Spleen (tissue), 11 donors: ENCODE data around the gene ENOX2. TPM values are rescaled to one million over a fixed set of nuclear protein-coding genes. Genes with fewer than 3 reads are reported as not detected.

Experiments used
- DNase-seq: peaks from one replicate; pipeline ENCODE4 v3.0.0-alpha.2; 2020
- H3K27ac ChIP-seq, 8 donors: fragments of 200-600 bp; sonication (generic) in 7 of 8; 1 replicate in 4 of 8; 2 replicates in 4 of 8; pipeline versions ENCODE4 v1.5.0 to v1.8.0; 2016 to 2021; ENCODE audit warnings: inconsistent platforms in 4 of 8, mild to moderate bottlenecking in 4 of 8, moderate library complexity in 1 of 8
- H3K27me3 ChIP-seq, 7 donors: fragments of 200-600 bp; sonication (generic) in 6 of 7; replicated peaks in 1 of 7; 1 replicate in 4 of 7; 2 replicates in 3 of 7; pipeline versions ENCODE4 v1.5.0 to v1.8.0; 2016 to 2021; ENCODE audit warnings: inconsistent platforms in 3 of 7, mild to moderate bottlenecking in 1 of 7
- H3K36me3 ChIP-seq, 6 donors: fragments of 200-600 bp; sonication (generic) in 5 of 6; 1 replicate in 4 of 6; 2 replicates in 2 of 6; pipeline versions ENCODE4 v1.5.0 to v1.8.0; 2016 to 2021; ENCODE audit warnings: inconsistent platforms in 2 of 6
- H3K4me1 ChIP-seq, 6 donors: fragments of 200-600 bp; sonication (generic) in 5 of 6; 1 replicate in 3 of 6; 2 replicates in 3 of 6; pipeline versions ENCODE4 v1.5.0 to v1.8.0; 2016 to 2021; ENCODE audit warnings: inconsistent platforms in 3 of 6
- H3K4me3 ChIP-seq, 8 donors: fragments of 200-600 bp; sonication (generic) in 7 of 8; 1 replicate in 4 of 8; 2 replicates in 4 of 8; pipeline versions ENCODE4 v1.5.0 to v1.8.0; 2016 to 2021; ENCODE audit warnings: inconsistent platforms in 4 of 8, mild to moderate bottlenecking in 4 of 8, moderate library complexity in 2 of 8
- H3K9me3 ChIP-seq, 8 donors: fragments of 200-600 bp; sonication (generic) in 7 of 8; 1 replicate in 4 of 8; 2 replicates in 4 of 8; pipeline versions ENCODE4 v1.5.0 to v1.8.0; 2016 to 2021; ENCODE audit warnings: inconsistent platforms in 4 of 8
- POLR2A ChIP-seq, 3 donors: fragments of 450-650 bp; IDR thresholded peaks; one replicate each; pipeline ENCODE4 v1.5.1; 2017; ENCODE audit warnings: antibody characterized with exemption in 3 of 3, mild to moderate bottlenecking in 1 of 3
- POLR2AphosphoS5 ChIP-seq, 3 donors: sonication (generic); formaldehyde crosslinking; IDR thresholded peaks; one replicate each; pipeline ENCODE4 v1.5.1; 2017; ENCODE audit warnings: antibody characterized with exemption in 3 of 3
- WGBS, 5 donors: extraction: QIAGEN DNeasy Blood & Tissue Kit in 3 of 5; methylation state at CpG; one replicate each; pipeline versions ENCODE4 v1.1.5 to v1.1.7; 2013 to 2018; 5-methylcytosine and 5-hydroxymethylcytosine counted together
- intact Hi-C: fragments of 100-400 bp; cut with DNase I; formaldehyde crosslinking; loops from one replicate; pipeline ENCODE4 v1.15.0; 2023; ENCODE audit warnings: low total_unique reads
- polyA plus RNA-seq, 3 donors: library from polyadenylated mRNA; stranded (reverse); fragments of 200-250 nt; gene quantifications; one replicate each; pipeline ENCODE4 v1.2.1, GENCODE V29; 2013
- total RNA-seq, 7 donors: library from RNA; depleted of rRNA in 3 of 7; stranded (reverse); fragments of >200 nt in 3 of 7; fragmentation: NEBNext Ultra II Directional in 4 of 7; extraction: Animal tissue kit (Norgen Biotek cat#: 25700) in 4 of 7; gene quantifications; one replicate each; pipeline versions ENCODE4 v1.1.0 to v1.2.1, GENCODE V29; 2016 to 2021
- TF ChIP-seq, protein P1 (sequence below), 11 experiments: fragments of 200-600 bp in 7 of 11; fragments of 450-650 bp in 4 of 11; sonication (generic) in 4 of 11; IDR thresholded peaks in 8 of 11; conservative IDR thresholded peaks in 3 of 11; 1 replicate in 7 of 11; 2 replicates in 4 of 11; pipeline versions ENCODE4 v1.4.0 to v1.8.0; 2016 to 2021; ENCODE audit warnings: antibody characterized with exemption in 11 of 11, inconsistent platforms in 4 of 11, mild to moderate bottlenecking in 1 of 11
- donor health status: healthy with polysubstance abuse.
- donor health status: DM: no; HTN: no; CAD: no; lungs with moderate emphysema.
- donor health status: DM: no; HTN: no; CAD: no.
- donor health status: Bipolar disorder and iron deficiency.
- donor health status: healthy.
- donor health status: DM: no; HTN: no; CAD: no.
- donor health status: DM: yes; HTN: yes; CAD: no.

The ENOX2 gene
- total and polyA plus RNA-seq, 10 donors, result 5.2 to 30.0 (median 17.4) TPM

DNA sequence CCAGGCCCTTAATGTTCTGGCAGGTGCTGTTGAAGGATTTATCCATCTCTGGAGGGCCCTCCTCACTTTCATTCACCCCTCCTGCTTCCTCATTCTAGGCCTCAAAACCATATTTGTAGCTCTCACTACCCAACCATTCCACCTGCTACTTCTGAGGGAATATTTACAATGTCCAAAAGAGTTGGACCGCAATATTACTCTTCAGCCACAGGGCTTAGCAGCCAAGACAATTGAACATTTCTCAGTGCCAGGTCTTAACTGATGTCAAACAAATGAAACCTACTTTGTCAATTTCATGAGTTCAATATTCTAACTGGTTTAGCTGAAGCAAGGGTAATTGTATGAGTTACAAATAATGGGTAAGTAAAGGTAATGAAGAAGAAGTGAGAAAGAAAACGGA lies 113.2 kb downstream of the ENOX2 start:
- TF ChIP-seq, protein P1, sequence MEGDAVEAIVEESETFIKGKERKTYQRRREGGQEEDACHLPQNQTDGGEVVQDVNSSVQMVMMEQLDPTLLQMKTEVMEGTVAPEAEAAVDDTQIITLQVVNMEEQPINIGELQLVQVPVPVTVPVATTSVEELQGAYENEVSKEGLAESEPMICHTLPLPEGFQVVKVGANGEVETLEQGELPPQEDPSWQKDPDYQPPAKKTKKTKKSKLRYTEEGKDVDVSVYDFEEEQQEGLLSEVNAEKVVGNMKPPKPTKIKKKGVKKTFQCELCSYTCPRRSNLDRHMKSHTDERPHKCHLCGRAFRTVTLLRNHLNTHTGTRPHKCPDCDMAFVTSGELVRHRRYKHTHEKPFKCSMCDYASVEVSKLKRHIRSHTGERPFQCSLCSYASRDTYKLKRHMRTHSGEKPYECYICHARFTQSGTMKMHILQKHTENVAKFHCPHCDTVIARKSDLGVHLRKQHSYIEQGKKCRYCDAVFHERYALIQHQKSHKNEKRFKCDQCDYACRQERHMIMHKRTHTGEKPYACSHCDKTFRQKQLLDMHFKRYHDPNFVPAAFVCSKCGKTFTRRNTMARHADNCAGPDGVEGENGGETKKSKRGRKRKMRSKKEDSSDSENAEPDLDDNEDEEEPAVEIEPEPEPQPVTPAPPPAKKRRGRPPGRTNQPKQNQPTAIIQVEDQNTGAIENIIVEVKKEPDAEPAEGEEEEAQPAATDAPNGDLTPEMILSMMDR (IDR thresholded peaks at IDR 0.05 in 8 of 11, conservative IDR thresholded peaks at IDR 0.05 in 3 of 11), result no peak
- TF ChIP-seq POLR2AphosphoS5 (IDR thresholded peaks at IDR 0.05) (no peak), POLR2A (IDR thresholded peaks at IDR 0.05) (no peak)
- intact Hi-C loops, result no loop called here
- no peaks in the 10 kb centered on the region for H3K36me3 ChIP-seq
- H3K4me3 ChIP-seq, result no peak overlapping the region
- H3K9me3 ChIP-seq, result no peaks in the 10 kb centered on the region
- no peak for DNase-seq
- no peaks in the 10 kb centered on the region for H3K27me3 ChIP-seq
- no peak overlapping the region for H3K27ac ChIP-seq
- 87 to 100% (median 98%) methylated on average over 2 of the region's 2 CpGs for WGBS, 5 donors
- no peaks in the 10 kb centered on the region for H3K4me1 ChIP-seq

DNA sequence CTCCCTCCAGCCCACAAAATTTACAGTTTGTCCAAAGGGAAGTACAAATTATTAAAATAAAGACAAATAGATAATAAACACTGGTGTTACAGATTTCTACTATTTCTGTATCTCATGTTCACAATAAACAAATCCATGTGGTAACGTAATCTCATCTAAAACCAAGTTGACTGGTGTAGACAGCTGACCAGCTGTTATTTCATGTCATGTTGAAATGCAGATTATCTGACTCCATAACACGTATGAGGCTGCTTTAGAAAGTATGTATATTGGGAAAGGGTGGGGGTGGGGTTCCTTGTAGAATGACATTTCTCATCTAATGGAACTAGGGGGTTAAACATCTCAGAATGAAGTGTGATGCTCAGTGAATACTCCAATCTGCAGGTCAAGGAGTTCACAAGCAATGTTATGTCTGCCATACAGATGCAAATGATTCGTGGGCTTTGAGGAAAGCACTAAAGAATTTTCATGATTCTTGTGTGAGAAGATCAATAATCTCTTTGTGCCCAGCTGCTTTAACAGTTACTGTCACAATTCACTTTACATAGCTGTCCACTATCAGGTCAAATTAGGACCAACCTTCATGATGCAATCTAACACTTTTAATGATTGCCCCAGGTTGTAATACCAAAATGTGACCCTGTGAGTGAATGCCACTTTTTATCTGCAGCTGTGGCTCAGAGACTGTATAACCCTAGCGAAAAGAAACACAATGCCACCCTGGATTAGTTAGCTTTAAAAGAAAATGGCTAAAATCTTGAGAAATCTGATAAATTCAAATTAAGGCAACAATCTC lies 114.0 kb downstream of the ENOX2 start:
- Histone ChIP-seq H3K4me1 (no peaks in the 10 kb centered on the region), H3K9me3 (no peaks in the 10 kb centered on the region), H3K27ac (no peak overlapping the region), H3K4me3 (no peak overlapping the region), H3K36me3 (no peaks in the 10 kb centered on the region), H3K27me3 (no peaks in the 10 kb centered on the region)
- WGBS, 5 donors, result 62 to 95% (median 89%) methylated on average over 4 of the region's 4 CpGs
- no peak for TF ChIP-seq POLR2A (IDR thresholded peaks at IDR 0.05)
- TF ChIP-seq POLR2AphosphoS5 (IDR thresholded peaks at IDR 0.05), result no peak
- TF ChIP-seq, protein P1 (IDR thresholded peaks at IDR 0.05 in 8 of 11, conservative IDR thresholded peaks at IDR 0.05 in 3 of 11), result no peak
- no peak for DNase-seq
- intact Hi-C loops, result no loop called here

DNA sequence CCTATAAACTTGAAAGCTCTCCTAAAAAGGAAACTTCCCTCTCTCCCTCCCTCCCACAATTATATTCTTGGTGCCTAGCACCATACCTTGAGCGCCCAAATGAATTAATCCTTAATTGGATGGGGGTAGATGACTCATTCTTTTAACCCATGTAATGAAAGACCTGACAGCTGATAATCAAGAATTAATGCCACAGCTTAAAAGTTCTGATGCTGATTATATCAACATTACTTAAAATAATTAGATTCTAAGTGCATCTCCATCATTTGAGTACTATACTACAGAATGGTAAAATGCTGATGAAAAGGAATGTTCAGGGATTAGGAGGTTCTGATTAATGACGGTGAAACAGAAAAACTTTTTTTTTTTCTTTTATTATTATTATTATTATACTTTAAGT lies 117.0 kb downstream of the ENOX2 start:
- H3K9me3 ChIP-seq, result no peaks in the 10 kb centered on the region
- no peak overlapping the region for H3K4me3 ChIP-seq
- no peaks in the 10 kb centered on the region for H3K27me3 ChIP-seq
- H3K4me1 ChIP-seq, result no peaks in the 10 kb centered on the region
- intact Hi-C loops, result no loop called here
- 80 to 98% (median 92%) methylated on average over 2 of the region's 2 CpGs for WGBS, 5 donors
- DNase-seq, result no peak
- H3K36me3 ChIP-seq, result peaks cover 0 to 3% (median 0%) of the 10 kb centered on the region in 6 donors
- TF ChIP-seq, protein P1 (IDR thresholded peaks at IDR 0.05 in 8 of 11, conservative IDR thresholded peaks at IDR 0.05 in 3 of 11), result no peak
- TF ChIP-seq POLR2AphosphoS5 (IDR thresholded peaks at IDR 0.05), result no peak
- TF ChIP-seq POLR2A (IDR thresholded peaks at IDR 0.05), result no peak
- no peak overlapping the region for H3K27ac ChIP-seq

DNA sequence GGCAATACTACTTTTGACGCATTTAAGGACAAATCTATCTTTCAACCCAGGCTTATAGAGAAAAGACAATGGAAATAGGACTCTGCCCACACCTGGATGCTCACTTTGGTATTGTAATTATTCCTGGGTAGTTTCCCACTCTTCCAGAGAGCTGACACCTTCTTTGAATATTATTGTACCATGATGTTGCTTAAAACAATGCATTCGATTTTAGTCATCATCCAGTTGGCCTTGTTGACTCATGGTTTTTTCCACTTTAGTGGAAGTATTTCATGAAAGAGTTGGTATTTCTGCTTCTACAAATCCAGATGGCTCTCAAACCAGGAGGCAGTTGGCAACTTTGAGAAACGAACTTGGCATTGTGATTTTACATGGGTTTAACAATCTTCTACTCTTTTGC lies 124.2 kb downstream of the ENOX2 start:
- no peak overlapping the region for H3K4me3 ChIP-seq
- WGBS, 5 donors, result 76 to 94% (median 86%) methylated on average over 3 of the region's 3 CpGs
- peaks cover 0 to 3% (median 0%) of the 10 kb centered on the region in 6 donors for H3K36me3 ChIP-seq
- H3K27ac ChIP-seq, result no peak overlapping the region
- DNase-seq, result no peak
- intact Hi-C loops, result no loop called here
- no peaks in the 10 kb centered on the region for H3K4me1 ChIP-seq
- H3K27me3 ChIP-seq, result no peaks in the 10 kb centered on the region
- H3K9me3 ChIP-seq, result no peaks in the 10 kb centered on the region
- TF ChIP-seq POLR2AphosphoS5 (IDR thresholded peaks at IDR 0.05) (no peak), POLR2A (IDR thresholded peaks at IDR 0.05) (no peak)
- TF ChIP-seq, protein P1 (IDR thresholded peaks at IDR 0.05 in 8 of 11, conservative IDR thresholded peaks at IDR 0.05 in 3 of 11), result no peak
